HS-27A (cell line): ENCODE measurements around the gene CYTH3.

Source experiments
- DNase-seq: peaks from one replicate; pipeline ENCODE4 v3.0.0-alpha.2; 2012; ENCODE audit warnings: low read depth, missing footprints

Gene CYTH3

DNA sequence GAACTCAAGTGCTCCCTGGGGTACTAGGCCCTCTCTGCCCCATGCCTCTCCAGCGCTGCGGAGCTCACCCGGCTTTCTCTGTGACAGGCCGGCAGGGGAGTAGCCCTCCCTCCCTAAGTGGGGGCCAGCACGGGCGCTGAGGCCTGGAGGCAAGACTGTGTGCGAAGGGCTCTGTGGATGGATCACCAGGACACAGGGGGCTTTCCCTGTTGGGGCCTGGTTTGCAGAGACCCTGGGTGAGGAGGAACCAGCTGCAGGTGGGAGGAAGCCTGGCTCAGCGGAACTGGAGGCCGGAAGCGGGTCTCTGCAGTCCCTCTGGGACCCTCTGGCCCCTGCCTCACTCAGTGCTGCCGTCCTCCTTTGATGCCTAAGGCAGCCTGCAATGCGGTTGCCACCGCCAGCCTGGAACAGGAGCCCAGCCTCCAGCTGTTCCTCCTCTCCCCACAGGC, 106.0 kb downstream of the CYTH3 start:
- DNase-seq = no peak

DNA sequence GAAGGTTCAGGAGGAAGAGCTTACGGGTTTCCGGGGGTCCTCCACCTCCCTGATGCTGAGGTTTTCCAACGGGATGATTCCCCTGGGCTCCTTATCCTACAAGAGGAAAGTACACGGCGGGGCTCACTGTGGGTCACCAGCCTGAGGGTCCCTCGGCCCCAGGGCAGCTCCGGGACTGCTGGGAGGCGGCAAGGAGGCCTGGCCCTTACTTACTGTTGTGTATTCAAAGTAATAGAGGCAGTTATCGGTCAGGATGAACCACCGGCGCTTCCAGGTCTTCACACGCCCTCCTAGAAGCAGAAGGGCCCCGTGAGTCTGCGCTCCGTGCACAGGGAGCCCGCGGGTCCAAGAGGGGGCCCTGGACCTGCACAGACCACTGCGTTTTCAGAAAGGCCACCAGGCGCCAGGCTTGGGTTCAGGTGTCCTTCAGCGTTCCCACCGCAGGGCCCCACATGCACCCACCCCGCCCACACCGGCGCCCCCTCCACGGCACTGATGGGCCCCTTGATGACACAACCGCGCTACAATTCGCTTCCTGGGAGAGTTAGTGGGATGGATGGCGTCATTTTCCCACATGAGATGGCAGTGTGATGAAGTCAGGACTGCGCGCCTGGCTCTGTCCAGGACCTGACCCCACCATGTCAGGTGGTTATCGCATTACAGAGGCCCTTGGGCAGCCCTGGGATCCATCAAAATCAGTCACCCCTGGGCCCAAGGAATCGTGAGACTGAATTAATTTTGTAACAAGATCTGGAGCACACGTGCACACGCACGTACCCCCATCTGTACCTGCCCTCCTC, 106.7 kb downstream of the CYTH3 start:
- DNase-seq = no peak

DNA sequence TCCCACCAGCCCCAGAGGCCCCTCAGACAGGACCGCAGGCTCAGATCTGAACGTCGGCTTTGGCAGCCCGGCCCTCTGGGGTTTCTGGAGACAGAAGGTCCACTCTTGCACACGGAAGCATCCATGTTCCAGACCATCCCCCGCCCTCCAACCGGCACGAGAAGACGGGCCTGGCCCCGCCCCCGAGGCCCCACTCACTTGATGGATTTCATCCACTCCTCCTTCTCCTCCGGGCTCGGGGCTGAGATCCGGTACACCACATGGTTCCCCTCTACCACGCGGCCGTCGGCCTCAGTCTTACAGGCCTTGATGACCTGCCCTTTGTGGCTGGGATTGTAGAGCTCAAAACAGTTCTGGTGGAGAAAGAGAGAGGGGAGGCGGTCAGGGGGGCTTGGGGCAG, 107.3 kb downstream of the CYTH3 start:
- DNase-seq = no peak

DNA sequence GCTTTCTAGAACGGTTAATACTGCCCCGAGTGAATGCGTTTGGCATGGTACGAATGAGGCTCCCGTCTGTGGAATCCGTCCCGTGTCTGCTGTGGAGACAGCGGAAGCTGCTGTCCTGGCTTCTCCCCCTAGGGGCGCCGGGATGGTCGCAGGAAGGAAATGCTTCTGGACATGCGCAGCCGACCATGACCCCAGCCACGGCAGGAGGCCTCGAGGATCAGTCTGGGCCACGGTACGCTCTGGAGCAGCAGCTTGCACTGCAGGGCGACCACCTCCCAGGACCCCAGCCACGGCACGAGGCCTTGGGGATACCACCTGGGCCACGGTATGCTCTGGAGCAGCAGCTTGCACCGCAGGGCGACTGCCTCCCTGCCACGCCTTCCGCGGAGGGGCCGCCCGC, 107.9 kb downstream of the CYTH3 start:
- no peak for DNase-seq

DNA sequence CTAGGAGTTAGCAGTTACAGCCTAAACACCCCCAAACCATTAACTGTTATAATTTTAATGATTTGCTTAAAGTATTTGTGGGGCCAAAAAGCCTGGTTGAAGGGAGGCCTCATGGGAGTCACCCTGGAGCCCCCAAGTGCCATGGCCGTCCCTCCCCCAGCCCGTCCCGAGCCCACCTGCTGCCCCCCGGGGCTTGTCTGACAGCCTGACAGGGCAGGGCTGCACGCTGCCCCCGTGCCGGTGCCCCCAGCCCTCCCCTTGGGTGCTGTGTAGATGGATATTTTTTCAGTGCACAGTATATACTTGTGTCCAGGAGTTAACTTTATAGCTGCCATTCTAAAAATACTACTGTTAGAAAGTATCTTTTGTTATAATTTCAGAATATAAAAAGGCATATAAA, 108.4 kb downstream of the CYTH3 start:
- DNase-seq = no peak

DNA sequence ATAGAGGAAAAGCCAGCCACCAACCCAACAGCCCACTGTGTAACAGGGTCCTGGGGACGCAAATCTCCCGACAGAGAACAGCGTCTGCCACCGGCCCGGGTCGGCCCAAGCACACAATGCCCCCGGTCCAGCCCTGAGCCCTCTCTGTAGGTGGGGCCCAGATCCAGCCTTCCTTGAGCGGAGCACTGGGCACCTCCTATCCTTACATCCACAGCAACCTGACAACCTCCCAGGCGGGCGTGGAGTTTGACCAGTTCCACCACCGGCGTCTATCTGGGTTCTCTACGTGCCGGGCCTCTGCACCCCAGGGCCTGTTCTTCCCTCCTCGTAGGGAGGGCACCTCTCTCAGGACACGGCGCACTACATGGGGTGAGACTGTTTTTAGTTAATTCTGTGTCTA, 109.0 kb downstream of the CYTH3 start:
- DNase-seq = no peak

DNA sequence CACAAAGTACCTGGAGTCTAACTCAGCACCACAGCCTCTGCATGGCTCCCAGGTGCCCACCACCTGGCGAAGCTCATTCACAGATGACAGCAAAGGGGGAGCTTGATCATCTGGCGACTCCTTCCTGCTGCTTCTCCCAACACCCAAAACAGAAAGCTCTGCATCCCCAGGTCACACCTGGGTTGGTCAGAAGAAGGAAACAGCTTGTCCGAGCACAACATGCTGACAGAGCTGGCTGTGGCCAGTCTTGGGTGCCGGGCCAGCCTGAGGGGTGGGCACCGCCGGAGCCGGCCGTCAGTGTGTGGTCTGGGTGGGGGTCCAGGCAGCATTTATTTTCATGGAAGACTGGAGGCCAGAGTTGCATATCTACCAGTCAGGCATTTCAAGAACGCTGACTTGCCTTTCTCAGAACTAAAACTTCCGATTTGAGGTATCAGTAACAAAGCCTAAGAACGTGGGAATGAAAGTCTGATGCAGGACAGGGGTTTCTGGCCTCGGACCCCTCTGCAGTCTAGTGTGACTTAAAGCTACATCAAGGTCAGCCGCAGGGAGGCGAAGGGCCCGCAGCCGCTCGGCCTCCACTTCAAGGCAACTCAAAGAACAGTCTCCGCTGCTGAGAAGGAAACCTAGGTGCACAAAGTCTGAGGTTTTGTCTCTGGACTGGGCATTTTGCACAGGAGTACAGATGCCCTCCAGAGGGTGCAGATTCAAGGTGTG, 109.6 kb downstream of the CYTH3 start:
- no peak for DNase-seq

DNA sequence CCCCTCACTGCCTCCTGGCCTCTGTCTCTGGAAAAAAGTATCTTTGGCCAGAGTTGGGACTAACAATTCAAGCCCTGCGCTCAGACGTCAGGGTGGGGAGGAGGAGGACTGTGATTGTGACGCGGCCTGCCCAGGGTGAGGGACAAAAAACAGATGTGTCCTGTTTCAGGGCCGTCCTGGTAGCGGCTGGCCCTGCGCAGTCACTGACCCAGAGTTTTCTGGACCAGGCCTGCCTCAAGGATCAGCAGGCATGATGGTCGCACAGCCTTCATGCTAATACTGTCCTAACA, 110.1 kb downstream of the CYTH3 start:
- DNase-seq = no peak

DNA sequence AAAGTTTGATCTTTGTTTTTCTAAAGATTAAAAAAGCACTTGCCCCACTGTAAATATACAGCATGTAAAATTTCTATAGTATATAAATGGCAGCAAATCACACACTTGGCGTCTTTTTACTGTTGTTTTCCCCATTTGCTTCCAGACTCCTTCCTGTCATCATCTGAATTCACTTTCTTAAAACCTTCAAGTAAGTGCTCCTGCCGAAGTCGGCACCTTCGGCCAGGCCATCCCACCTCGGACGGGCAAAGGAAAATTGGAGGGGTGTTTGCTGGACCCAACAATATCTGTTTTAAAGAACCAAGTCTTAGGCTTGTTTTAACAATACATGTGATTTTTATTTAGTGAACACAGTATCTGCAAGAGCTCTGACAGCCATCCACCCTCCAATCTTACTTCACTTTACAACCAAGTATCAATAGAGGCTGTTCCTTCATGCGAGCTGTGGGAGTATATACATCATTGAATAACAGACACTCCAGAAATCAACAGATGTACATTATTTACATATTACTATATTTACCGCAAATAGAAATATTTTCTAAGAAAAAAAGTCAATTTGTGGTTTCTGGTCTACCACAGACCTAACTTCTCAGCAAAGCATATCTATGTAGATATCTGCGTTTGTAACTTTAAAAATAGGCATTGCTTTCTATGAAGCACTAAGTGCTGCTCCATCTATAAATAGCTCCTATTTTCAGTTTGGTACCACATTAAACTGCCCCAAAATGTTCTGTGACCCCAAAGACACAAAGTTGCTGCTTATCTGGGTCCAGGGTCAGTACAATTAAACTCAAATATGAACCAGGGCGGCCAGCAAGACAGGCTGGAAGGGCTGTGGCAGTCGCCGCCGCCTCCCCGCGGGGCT, 110.7 kb downstream of the CYTH3 start:
- no peak for DNase-seq

DNA sequence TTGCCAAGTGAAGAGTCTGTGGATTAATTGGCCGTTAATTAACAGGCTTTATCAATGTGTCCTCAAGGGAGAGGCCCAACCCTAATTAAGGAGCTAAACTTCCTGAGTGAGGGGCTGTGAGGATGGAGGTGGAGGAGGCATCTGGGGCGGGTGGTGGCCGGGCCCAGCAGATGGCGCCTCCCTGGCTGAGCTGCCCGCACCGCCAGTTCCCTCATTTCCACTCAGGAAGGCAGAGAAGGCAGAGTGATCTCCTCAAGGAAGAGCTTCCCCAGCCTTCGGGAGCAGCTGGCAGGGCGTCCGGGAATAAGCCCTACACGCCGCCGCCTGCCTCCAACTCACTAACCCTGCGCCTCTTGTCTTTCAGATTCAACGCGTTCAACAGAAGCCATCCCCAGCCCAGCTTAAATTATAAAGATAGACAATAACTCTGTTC, 112.2 kb downstream of the CYTH3 start:
- DNase-seq = no peak

DNA sequence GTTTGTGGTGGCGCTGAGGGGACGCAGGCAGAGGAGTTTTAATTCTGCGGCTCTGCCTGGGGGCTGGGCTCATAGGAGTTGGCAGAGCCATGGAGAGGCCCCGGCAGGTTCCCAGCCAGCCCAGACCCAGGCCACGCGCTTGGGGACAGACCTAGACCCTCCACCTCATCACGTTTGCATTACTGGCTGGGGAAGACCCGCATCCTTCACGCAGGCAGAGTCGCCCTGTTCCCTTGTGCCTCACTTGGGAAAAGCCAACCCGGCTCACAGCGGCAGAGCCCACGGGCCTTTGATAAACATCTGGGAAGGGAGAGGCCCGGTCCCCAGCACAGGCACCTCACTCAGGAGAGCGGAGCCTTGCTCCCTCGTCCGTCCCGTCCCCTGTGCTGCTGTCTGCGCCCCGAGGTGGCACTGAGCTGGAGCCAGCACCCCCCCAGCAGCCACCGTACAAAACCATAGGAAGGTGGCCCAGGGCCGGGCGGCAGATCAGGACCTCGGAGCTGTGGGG, 112.8 kb downstream of the CYTH3 start:
- no peak for DNase-seq

DNA sequence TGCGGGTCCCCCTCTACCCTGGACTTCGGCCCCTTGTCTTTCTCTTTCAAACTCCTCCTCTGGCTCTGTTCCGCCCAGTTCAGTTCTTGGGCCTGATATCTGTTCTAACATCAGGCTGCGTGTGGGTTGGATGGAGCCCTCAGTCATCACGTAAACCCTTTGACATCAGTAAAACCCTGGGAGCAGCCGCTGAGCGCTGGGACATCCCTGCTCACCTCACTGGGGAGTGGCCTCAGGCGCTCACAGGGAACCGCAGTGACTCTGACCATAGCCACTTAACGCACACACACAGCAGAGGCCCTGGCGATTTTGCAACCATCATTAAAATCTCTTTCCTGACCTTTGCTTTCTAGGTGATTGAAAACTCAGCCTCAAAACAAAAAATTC, 113.3 kb downstream of the CYTH3 start:
- DNase-seq = no peak

DNA sequence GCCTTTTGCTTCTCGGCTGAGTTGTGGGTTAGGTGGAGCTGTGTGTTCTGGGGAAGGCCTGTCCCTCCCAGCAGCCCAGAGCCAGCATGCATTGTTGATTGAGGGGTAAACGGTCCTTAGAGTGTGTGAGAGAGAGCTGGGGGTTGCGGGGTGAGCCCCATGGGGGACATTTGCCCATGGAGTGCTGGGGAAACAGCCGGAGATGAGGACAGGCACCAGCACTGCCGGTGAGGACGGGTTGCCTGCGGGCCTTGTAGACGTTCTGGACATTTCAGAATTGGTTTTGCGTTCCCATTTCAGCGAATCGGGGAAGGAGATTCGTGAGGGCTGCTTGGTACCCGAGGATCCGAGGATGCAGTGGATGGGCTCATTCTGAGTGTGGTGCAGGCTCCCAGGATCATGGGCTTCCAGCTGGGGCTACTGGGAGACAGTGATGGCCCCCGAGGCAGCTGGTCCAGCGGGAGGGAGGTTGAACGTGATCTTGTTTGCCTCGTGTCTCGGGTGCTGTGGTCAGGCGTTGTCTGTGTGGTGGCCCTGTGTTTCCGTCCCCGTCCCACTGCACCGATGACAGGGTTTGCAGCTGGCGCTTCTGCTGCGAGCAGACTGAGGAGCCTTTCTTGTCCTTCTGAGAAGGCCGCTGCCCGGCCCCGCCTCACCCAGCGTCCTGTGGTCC, 113.9 kb downstream of the CYTH3 start:
- DNase-seq = no peak

DNA sequence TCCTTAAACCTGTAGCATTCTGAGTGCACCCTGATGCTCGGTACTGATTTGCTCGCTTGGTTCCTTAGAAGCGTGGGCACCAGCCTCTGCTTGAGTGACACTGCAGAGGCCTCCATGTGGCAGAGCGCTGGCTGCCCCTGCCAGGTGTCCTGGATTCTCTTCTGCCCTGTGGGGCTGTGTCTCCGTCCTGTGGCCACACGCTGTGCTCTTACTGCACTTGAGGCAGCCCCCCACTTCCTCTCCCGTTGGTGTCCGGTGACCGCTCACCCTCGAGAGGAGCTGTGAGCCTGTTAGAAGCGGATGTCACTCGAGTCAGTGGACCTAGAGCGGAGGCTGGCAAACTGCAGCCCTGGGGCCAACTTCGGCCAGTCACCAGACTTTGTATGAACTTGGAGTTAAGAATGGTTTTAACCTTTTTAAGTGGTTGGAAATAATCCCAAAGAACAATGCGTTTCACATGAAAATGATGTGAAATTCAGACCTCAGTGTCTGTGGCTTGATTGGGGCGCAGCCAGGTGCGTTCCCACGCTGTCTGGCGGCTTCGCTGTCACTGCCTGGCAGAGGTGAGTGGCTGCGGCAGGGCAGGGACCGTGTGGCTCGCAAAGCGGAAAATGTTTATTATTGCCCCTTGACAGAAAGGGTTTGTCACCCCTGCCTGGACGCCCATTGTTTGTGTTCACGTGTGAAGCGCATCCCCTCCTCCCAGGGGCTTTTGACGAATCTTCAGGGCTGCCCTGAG, 114.6 kb downstream of the CYTH3 start:
- DNase-seq = no peak

DNA sequence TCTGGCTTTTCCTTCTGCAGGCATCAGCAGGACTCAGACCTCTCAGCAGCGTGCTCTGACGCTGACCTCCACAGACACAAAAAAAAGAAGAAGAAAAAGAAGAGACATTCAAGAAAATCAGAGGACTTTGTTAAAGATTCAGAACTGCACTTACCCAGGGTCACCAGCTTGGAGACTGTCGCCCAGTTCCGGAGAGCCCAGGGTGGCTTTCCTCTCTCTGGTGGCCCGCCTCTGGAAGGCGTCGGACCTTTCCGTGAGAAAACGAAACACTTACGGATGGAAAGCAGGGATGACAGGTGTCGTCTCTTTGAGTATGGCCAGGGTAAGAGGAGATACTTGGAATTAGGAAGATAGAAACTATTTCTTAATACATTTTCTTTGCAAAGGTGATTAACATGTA, 115.7 kb downstream of the CYTH3 start:
- DNase-seq = no peak

DNA sequence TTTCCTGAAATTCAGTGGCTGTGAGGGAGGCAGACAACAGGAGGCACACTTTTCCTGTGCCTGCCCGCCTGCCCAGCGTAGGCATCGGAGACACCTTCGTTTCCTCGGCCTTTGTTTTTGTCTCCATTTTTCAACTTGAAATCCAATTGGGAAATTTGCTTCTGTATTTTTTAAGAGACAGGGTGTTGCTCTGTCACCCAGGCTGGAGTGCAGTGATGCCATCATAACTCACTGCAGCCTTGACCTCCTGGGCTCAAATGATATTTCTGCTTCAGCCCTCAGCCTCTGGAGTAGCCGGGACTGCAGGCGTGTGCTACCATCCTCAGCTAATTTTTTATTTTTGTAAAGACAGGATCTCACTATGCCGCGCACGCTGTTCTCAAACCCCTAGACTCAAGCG, 116.8 kb downstream of the CYTH3 start:
- DNase-seq = no peak

DNA sequence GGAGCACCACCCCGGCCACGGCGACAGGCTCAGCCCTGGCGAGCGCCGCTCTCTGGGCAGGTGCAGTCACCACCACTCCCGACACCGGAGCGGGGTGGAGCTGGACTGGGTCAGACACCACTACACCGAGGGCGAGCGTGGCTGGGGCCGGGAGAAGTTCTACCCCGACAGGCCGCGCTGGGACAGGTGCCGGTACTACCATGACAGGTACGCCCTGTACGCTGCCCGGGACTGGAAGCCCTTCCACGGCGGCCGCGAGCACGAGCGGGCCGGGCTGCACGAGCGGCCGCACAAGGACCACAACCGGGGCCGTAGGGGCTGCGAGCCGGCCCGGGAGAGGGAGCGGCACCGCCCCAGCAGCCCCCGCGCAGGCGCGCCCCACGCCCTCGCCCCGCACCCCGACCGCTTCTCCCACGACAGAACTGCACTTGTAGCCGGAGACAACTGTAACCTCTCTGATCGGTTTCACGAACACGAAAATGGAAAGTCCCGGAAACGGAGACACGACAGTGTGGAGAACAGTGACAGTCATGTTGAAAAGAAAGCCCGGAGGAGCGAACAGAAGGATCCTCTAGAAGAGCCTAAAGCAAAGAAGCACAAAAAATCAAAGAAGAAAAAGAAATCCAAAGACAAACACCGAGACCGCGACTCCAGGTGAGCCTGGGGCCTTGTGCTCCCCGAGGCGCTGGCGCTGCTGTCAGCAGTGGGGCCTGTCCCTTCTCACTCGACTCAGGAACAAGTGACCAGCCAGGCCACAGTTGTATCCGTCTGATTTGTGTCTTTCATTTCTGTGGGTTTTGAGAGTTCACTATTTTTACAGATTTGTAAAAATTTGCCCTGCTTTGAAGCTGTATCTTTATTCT, 117.7 kb downstream of the CYTH3 start:
- no peak for DNase-seq

DNA sequence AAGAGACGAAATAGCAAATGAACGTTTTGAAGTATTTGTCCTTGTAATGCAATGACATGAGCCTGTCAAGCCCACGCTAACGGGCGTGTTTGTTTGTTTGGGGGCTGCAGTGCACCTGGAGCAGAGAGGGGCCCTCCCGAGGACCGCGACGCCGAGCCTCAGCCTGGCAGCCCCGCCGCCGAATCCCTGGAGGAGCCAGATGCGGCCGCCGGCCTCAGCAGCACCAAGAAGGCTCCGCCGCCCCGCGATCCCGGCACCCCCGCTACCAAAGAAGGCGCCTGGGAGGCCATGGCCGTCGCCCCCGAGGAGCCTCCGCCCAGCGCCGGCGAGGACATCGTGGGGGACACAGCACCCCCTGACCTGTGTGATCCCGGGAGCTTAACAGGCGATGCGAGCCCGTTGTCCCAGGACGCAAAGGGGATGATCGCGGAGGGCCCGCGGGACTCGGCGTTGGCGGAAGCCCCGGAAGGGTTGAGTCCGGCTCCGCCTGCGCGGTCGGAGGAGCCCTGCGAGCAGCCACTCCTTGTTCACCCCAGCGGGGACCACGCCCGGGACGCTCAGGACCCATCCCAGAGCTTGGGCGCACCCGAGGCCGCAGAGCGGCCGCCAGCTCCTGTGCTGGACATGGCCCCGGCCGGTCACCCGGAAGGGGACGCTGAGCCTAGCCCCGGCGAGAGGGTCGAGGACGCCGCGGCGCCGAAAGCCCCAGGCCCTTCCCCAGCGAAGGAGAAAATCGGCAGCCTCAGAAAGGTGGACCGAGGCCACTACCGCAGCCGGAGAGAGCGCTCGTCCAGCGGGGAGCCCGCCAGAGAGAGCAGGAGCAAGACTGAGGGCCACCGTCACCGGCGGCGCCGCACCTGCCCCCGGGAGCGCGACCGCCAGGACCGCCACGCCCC, 118.5 kb downstream of the CYTH3 start:
- no peak for DNase-seq

DNA sequence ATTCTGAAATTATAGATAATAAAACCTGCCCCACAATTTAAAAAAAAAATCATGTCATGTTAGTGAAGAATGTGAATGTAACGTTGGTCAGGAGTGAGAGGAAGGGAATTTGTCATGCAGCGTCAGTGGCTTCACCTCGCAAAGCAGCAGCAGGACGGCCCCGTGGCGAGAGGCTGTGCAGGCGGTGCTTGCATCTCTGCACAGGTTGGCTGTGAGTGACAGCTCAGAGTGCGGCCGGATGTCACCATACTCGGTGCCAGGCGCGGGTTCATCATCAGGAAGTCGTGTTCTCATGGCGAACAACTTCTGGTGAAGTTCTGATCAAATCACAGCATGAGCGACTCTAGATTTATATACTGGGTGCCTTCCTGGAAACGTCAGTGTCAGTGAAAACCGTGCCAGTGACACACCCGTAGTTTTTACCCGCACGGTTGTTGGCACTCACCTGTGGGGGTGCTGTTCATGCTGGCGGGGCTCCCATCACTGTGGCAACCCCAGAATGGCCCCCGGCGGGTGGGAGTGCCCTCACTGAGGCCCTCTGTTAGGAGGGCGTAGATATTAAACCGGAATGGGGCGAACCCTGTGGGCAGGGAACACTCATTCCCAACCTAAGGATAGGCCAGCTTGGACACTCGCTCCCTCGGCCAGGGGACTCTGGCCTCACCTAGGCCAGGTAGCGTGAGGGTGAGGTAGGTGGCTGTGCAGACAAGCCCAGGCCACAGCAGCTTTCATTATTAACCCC, 120.3 kb downstream of the CYTH3 start:
- no peak for DNase-seq
